Common myeloid progenitor, CD34-positive (primary cell): ENCODE data around the gene GALR2.

Experiments used
- CTCF ChIA-PET: fragments of 350-600 bp; sonication (Branson Sonifier 250); formaldehyde crosslinking; loops from one replicate; lab custom pipeline; 2021; ENCODE audit warnings: antibody characterized with exemption; lab: Charles Lee
- POLR2A ChIA-PET: fragments of 350-600 bp; sonication (Branson Sonifier 250); formaldehyde crosslinking; loops from one replicate; lab custom pipeline; 2021; ENCODE audit warnings: antibody characterized with exemption; lab: Charles Lee
- DNase-seq, 3 donors: peaks; one replicate each; pipeline versions ENCODE4 v3.0.0 to v3.0.0-alpha.2; 2013
- H3K27ac ChIP-seq, 2 experiments: 1 replicate in 1 of 2; 2 replicates in 1 of 2; pipeline ENCODE4 v1.7.0; 2013; ENCODE audit warnings: inconsistent platforms in 2 of 2, low read length in 2 of 2, mild to moderate bottlenecking in 2 of 2, low read depth in 1 of 2, moderate library complexity in 1 of 2; ENCODE audit not compliant: severe bottlenecking in 2 of 2, insufficient read depth in 1 of 2, poor library complexity in 1 of 2
- H3K27me3 ChIP-seq, 5 experiments: replicated peaks in 2 of 5; 1 replicate in 3 of 5; 2 replicates in 2 of 5; pipeline versions ENCODE4 v1.6.1 to v1.7.0; 2013; ENCODE audit warnings: low read length in 4 of 5, mild to moderate bottlenecking in 2 of 5, moderate library complexity in 2 of 5, inconsistent platforms in 1 of 5; ENCODE audit not compliant: insufficient read depth in 5 of 5, control insufficient read depth in 4 of 5
- H3K36me3 ChIP-seq, 4 experiments: 1 replicate in 2 of 4; 2 replicates in 2 of 4; pipeline versions ENCODE4 v1.6.1 to v1.7.0; 2013; ENCODE audit warnings: low read length in 3 of 4, control low read depth in 1 of 4, mild to moderate bottlenecking in 1 of 4; ENCODE audit not compliant: control insufficient read depth in 4 of 4, insufficient read depth in 4 of 4
- H3K4me1 ChIP-seq, 4 experiments: 1 replicate in 3 of 4; 2 replicates in 1 of 4; pipeline versions ENCODE4 v1.6.1 to v1.7.1; 2013; ENCODE audit warnings: low read length in 3 of 4, mild to moderate bottlenecking in 3 of 4, control low read depth in 1 of 4, inconsistent platforms in 1 of 4, moderate library complexity in 1 of 4; ENCODE audit not compliant: control insufficient read depth in 4 of 4, insufficient read depth in 4 of 4; ENCODE audit errors: control extremely low read depth in 1 of 4
- H3K4me3 ChIP-seq, 7 experiments: 1 replicate in 4 of 7; 2 replicates in 3 of 7; pipeline versions ENCODE4 v1.5.1 to v1.7.0; 2013; ENCODE audit warnings: mild to moderate bottlenecking in 7 of 7, low read length in 6 of 7, moderate library complexity in 6 of 7, inconsistent platforms in 2 of 7, low read depth in 2 of 7, control low read depth in 1 of 7; ENCODE audit not compliant: insufficient read depth in 4 of 7, control insufficient read depth in 1 of 7; ENCODE audit errors: extremely low read depth in 1 of 7
- H3K9me3 ChIP-seq, 5 experiments: 1 replicate in 4 of 5; 2 replicates in 1 of 5; pipeline versions ENCODE4 v1.6.1 to v1.7.1; 2013; ENCODE audit warnings: low read length in 4 of 5, mild to moderate bottlenecking in 2 of 5, inconsistent platforms in 1 of 5, low read depth in 1 of 5, moderate library complexity in 1 of 5; ENCODE audit not compliant: control insufficient read depth in 4 of 5, insufficient read depth in 2 of 5; ENCODE audit errors: control extremely low read depth in 1 of 5
- WGBS: methylation state at CpG from one replicate; pipeline ENCODE4 v1.1.5; 2013; ENCODE audit not compliant: insufficient coverage; 5-methylcytosine and 5-hydroxymethylcytosine counted together

Gene GALR2

DNA sequence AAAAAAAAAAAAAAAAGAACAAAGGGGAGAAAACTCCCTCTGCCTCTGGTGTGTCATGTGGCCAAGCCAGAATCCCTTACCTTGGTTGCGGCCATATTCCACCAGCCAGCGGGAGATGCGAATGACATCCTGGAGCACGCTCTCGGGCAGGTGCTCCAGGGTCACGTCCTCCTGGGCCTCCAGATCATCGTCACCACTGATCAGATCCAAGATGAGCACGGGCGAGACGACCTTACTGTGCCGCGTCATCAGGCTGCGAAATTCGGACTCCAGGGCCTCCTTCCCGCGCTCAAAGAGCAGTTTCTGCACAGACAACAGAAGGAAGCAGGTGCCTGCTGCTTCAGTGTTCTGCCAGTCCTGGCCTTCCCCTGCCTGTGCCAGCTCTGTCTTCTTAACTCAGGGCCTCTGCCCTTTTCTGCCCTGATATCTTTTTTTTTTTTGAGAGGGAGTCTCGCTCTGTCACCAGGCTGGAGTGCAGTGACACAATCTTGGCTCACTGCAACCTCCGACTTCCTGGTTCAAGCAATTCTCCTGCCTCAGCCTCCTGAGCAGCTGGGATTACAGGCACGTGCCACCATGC is 23.2 kb downstream of the GALR2 start:
- DNase-seq, result no peak
- Histone ChIP-seq H3K4me3 (no peak overlapping the region), H3K27ac (no peak overlapping the region), H3K9me3 (no peaks in the 10 kb centered on the region), H3K27me3 (no peaks in the 10 kb centered on the region), H3K36me3 (peaks cover 12 to 73% (median 50%) of the 10 kb centered on the region in 4 experiments), H3K4me1 (peaks cover 3 to 10% (median 8%) of the 10 kb centered on the region in 4 experiments)
- WGBS, result 97% methylated on average over 14 of the region's 19 CpGs
- ChIA-PET CTCF (no interaction called here), POLR2A (interaction anchor here (0.6 kb wide), 1 partner anchor 205 kb away, joined by 3 read pairs; no protein-coding TSS in a partner anchor)

DNA sequence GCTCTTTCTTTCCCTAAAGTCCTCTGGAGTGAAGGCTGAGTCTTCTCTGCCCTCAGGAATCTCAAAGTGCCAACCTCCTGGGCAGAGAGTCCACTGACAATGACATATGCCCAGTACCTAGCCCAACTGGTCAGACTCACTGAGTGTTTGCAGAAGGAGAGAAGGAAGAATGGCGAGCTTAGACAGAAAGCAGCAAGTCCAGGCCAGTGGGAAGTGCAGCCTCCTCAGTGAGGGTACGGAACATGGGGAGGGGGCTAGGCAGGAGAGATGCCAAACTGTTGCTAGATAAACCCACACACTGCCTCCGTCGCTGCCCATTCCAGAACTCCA is 28.3 kb downstream of the GALR2 start:
- Histone ChIP-seq H3K4me1 (peaks cover 4 to 33% (median 23%) of the 10 kb centered on the region in 4 experiments), H3K9me3 (no peaks in the 10 kb centered on the region), H3K27me3 (no peaks in the 10 kb centered on the region), H3K27ac (peak overlapping the region; percentile 66 to 86), H3K4me3 (peak overlapping the region; percentile 53 to 88 (median 79)), H3K36me3 (peaks cover 6 to 29% (median 20%) of the 10 kb centered on the region in 4 experiments)
- 0% methylated on average over 4 of the region's 4 CpGs for WGBS
- ChIA-PET POLR2A (interaction anchor here (0.8 kb wide), 1 partner anchor 30 kb away, joined by 3 read pairs; the partner anchor contains the start of gene SRP68), CTCF (interaction anchor here (0.8 to 2.2 kb wide), 5 partner anchors 11 to 162 kb away, joined by 3 to 8 read pairs (median 4); partner anchors contain the start of gene ZACN)
- no peak for DNase-seq

DNA sequence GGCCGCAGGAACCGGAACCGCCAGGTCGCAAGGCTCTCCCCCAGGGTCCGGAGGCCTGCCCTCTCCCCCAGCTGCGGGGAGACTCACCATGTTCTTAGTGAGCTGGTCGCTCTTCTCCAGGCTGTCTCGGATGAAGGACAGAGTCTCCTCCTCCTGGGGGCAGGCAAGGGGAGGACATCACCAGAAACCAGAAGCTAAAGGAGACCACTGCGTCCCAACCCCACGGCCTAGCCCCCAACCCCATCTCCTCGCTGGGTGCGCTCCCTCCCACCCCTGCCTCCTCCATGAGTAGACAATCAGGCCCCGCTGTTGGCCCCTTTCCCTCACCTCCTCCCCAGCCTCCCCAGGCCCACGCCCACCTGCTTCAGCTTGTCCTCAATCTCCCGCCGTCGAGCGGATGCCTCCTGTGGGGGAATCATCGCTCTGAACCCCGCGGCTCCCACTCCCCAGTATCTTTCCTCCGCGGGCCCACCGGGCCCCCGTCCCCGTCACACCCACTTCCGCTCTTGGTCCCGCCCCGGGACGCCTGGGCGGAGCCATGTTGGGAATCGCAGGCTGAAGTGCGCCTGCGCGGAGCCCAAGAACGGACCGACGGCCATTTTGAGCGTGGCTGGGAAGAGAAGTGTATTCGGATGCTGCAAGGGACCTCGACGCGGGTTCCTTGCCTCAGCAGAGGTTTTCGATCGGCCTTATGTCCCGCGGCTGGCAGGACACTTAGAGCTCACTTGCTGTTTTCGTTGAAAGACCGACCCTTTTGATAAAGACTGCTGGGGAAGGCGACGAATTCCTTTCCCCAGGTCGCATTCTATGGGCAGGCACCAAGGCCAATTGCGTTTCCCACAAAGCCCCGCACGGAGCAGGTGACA is 28.9 kb downstream of the GALR2 start, which contains the start of gene EXOC7:
Gene EXOC7, minus strand, starts transcription at position 514 of the 866 bp plus-strand sequence. Its CDS starts 95 bp downstream, at position 419.
- ChIA-PET POLR2A (interaction anchor here (0.8 kb wide), 1 partner anchor 31 kb away, joined by 3 read pairs; the partner anchor contains the start of gene SRP68), CTCF (interaction anchor here (0.5 to 2.2 kb wide), 11 partner anchors 11 to 172 kb away, joined by 3 to 8 read pairs (median 3); partner anchors contain the start of gene ZACN)
- 7% methylated on average over 49 of the region's 55 CpGs for WGBS
- peaks cover 6 to 26% (median 19%) of the 10 kb centered on the region in 4 experiments for H3K36me3 ChIP-seq
- H3K27me3 ChIP-seq, result no peaks in the 10 kb centered on the region
- H3K9me3 ChIP-seq, result no peaks in the 10 kb centered on the region
- peaks cover 4 to 33% (median 23%) of the 10 kb centered on the region in 4 experiments for H3K4me1 ChIP-seq
- DNase-seq, result peak; percentile 88 to 94 (median 90)
- H3K27ac ChIP-seq, result peak within 1 kb of the TSS; percentile 66 to 86
- H3K4me3 ChIP-seq, result peak within 1 kb of the TSS; percentile 53 to 88 (median 79)

DNA sequence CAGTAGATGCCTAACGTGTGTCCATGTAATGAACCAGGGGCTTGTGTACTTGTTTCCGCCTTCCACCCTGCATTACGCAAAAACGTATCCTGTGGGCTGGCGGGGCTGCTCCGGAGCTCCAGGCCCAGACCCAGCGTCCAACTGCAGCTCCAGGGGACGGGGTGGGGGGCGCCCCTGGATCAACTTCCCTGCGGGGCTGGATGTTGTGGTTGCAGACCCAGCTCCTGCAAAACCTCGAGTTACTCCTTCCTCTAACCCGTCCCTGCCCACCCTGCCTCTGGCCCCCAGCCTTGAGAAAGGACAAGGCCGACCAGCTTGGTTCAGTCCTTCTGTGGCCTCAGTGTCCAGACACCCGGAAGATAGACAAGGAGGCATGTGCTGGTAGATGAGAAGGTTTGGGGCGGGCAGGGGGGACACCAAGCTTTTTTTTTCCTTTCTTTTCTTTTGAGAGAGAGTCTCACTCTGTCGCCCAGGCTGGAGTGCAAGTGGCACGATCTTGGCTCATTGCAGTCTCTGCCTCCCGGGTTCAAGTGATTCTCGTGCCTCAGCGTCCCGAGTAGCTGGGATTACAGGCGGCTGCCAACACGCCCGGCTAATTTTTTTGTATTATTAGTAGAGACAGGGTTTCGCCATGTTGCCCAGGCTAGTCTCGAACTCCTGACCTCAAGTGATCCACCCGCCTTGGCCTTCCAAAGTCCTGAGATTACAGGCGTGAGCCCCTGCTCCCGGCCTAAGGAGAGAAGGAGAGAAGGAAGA is 29.7 kb downstream of the GALR2 start:
- no peak for DNase-seq
- 84% methylated on average over 25 of the region's 29 CpGs for WGBS
- H3K4me1 ChIP-seq, result peaks cover 4 to 33% (median 23%) of the 10 kb centered on the region in 4 experiments
- H3K9me3 ChIP-seq, result no peaks in the 10 kb centered on the region
- no peaks in the 10 kb centered on the region for H3K27me3 ChIP-seq
- H3K27ac ChIP-seq, result peak overlapping the region; percentile 66 to 86
- H3K4me3 ChIP-seq, result peak overlapping the region in 6 of 7 experiments; percentile 78 to 88 (median 80)
- POLR2A ChIA-PET, result no interaction called here
- H3K36me3 ChIP-seq, result peaks cover 6 to 24% (median 17%) of the 10 kb centered on the region in 4 experiments
- CTCF ChIA-PET, result interaction anchor here (0.5 to 2.2 kb wide), 10 partner anchors 11 to 173 kb away, joined by 3 to 8 read pairs (median 3); partner anchors contain the start of gene ZACN

DNA sequence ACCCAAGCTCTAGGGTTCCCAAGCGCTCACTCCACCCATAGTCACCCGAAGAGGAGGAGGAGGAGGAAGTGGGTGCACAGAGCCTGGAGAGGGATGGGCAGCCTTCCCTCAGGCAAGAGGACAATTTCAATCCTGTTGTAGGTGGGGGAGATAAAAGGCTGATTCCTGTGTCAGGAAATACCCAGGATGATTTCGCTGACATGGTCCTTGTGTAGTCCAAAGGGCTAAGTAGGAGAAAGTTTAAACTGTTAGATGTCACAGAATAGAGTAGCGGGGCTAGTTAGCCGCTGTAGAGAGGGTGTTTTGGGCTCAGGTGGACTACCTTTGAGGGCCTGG is 30.3 kb downstream of the GALR2 start:
- no peak for DNase-seq
- no peaks in the 10 kb centered on the region for H3K9me3 ChIP-seq
- peaks cover 4 to 33% (median 23%) of the 10 kb centered on the region in 4 experiments for H3K4me1 ChIP-seq
- CTCF ChIA-PET, result interaction anchor here (0.9 to 2.2 kb wide), 6 partner anchors 10 to 174 kb away, joined by 3 to 8 read pairs (median 3); no protein-coding TSS in a partner anchor
- no peaks in the 10 kb centered on the region for H3K27me3 ChIP-seq
- POLR2A ChIA-PET, result no interaction called here
- H3K4me3 ChIP-seq, result no peak overlapping the region
- H3K36me3 ChIP-seq, result peaks cover 2 to 19% (median 13%) of the 10 kb centered on the region in 4 experiments
- 100% methylated on average over 4 of the region's 5 CpGs for WGBS
- H3K27ac ChIP-seq, result no peak overlapping the region

DNA sequence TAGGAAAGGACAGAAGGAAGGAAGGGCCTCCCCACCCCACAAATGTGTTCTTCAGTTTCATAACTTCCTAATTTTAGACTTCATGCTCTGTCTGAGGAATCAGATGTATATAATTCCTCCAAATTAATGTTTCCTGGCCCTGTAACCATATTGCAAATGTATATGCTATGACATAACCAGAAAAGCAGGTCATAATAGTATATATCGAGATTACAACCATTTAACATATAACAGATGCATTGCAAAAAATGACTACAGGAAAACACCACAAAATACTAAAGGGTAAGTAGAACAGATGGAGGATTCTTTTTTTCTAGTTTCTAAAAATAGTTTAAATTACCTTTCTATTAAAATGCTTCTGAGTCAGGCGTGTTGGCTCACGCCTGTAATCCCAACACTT is 32.1 kb downstream of the GALR2 start:
- Histone ChIP-seq H3K4me1 (peaks cover 4 to 33% (median 22%) of the 10 kb centered on the region in 4 experiments), H3K36me3 (peaks cover 0 to 5% (median 2%) of the 10 kb centered on the region in 4 experiments), H3K27me3 (no peaks in the 10 kb centered on the region), H3K4me3 (no peak overlapping the region), H3K27ac (no peak overlapping the region), H3K9me3 (no peaks in the 10 kb centered on the region)
- no peak for DNase-seq
- WGBS, result no CpG with 5 or more reads among the region's 3 CpGs
- POLR2A ChIA-PET, result no interaction called here
- CTCF ChIA-PET, result interaction anchor here (0.9 to 1.4 kb wide), 7 partner anchors 9 to 192 kb away, joined by 3 to 6 read pairs (median 3); partner anchors contain the start of gene FOXJ1
